ENCODE results near the gene PPCS.

PPCS gene

GRCh38 chr1:42424201-42424600 lies 32.1 kb upstream of the PPCS start:
- TF ChIP-seq POLR2AphosphoS5 (IDR thresholded peaks at IDR 0.05; ENCODE audit: low read depth, low read length), result no peak

DNA sequence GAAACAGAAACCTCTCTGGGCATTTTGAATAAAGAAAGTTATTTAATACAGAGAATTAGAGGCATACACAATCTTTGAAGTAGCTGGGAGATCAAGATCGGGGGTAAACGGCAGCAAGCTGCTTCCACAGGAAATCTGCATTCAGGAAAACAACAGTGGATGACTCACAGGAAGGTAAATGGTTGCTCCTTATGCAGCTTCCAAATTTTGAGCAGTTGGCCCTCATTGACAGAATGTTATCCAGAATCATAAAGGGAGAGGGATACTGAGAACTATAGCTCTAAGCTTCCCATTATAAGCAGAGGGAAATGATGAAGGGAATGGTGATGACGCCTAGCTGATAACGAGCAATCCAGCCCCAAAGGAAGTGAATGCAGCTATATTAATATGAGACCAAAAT lies 29.1 kb upstream of the PPCS start:
- TF ChIP-seq FOXP2 (optimal IDR thresholded peaks at IDR 0.05; ENCODE audit: borderline replicate concordance, extremely low read depth, extremely low read length, insufficient read depth) (no peak), SIN3A (IDR thresholded peaks at IDR 0.05; ENCODE audit: borderline replicate concordance, insufficient read depth, low read length) (no peak), TAF1 (IDR thresholded peaks at IDR 0.05; ENCODE audit: borderline replicate concordance, insufficient read depth, low read length) (no peak), POLR2AphosphoS5 (IDR thresholded peaks at IDR 0.05; ENCODE audit: low read depth, low read length) (no peak)
- TF ChIP-seq, protein P1, sequence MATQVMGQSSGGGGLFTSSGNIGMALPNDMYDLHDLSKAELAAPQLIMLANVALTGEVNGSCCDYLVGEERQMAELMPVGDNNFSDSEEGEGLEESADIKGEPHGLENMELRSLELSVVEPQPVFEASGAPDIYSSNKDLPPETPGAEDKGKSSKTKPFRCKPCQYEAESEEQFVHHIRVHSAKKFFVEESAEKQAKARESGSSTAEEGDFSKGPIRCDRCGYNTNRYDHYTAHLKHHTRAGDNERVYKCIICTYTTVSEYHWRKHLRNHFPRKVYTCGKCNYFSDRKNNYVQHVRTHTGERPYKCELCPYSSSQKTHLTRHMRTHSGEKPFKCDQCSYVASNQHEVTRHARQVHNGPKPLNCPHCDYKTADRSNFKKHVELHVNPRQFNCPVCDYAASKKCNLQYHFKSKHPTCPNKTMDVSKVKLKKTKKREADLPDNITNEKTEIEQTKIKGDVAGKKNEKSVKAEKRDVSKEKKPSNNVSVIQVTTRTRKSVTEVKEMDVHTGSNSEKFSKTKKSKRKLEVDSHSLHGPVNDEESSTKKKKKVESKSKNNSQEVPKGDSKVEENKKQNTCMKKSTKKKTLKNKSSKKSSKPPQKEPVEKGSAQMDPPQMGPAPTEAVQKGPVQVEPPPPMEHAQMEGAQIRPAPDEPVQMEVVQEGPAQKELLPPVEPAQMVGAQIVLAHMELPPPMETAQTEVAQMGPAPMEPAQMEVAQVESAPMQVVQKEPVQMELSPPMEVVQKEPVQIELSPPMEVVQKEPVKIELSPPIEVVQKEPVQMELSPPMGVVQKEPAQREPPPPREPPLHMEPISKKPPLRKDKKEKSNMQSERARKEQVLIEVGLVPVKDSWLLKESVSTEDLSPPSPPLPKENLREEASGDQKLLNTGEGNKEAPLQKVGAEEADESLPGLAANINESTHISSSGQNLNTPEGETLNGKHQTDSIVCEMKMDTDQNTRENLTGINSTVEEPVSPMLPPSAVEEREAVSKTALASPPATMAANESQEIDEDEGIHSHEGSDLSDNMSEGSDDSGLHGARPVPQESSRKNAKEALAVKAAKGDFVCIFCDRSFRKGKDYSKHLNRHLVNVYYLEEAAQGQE (IDR thresholded peaks at IDR 0.05; ENCODE audit: insufficient read depth in 1 of 2, low read depth in 2 of 2, low read length in 2 of 2), result no peak

- TF ChIP-seq, protein P1 (IDR thresholded peaks at IDR 0.05; ENCODE audit: insufficient read depth in 1 of 2, low read depth in 2 of 2, low read length in 2 of 2), result no peak
- TF ChIP-seq TAF1 (IDR thresholded peaks at IDR 0.05; ENCODE audit: borderline replicate concordance, insufficient read depth, low read length) (no peak), FOXP2 (optimal IDR thresholded peaks at IDR 0.05; ENCODE audit: borderline replicate concordance, extremely low read depth, extremely low read length, insufficient read depth) (no peak), POLR2AphosphoS5 (IDR thresholded peaks at IDR 0.05; ENCODE audit: low read depth, low read length) (no peak), SIN3A (IDR thresholded peaks at IDR 0.05; ENCODE audit: borderline replicate concordance, insufficient read depth, low read length) (no peak)
Observed at GRCh38 chr1:42429603-42430002, 26.7 kb upstream of the PPCS start.

- TF ChIP-seq POLR2AphosphoS5 (IDR thresholded peaks at IDR 0.05; ENCODE audit: low read depth, low read length) (no peak), TAF1 (IDR thresholded peaks at IDR 0.05; ENCODE audit: borderline replicate concordance, insufficient read depth, low read length) (no peak), SIN3A (IDR thresholded peaks at IDR 0.05; ENCODE audit: borderline replicate concordance, insufficient read depth, low read length) (no peak), FOXP2 (optimal IDR thresholded peaks at IDR 0.05; ENCODE audit: borderline replicate concordance, extremely low read depth, extremely low read length, insufficient read depth) (no peak)
- TF ChIP-seq, protein P1 (IDR thresholded peaks at IDR 0.05; ENCODE audit: insufficient read depth in 1 of 2, low read depth in 2 of 2, low read length in 2 of 2), result no peak
Observed at GRCh38 chr1:42430286-42431135, 25.8 kb upstream of the PPCS start.

DNA sequence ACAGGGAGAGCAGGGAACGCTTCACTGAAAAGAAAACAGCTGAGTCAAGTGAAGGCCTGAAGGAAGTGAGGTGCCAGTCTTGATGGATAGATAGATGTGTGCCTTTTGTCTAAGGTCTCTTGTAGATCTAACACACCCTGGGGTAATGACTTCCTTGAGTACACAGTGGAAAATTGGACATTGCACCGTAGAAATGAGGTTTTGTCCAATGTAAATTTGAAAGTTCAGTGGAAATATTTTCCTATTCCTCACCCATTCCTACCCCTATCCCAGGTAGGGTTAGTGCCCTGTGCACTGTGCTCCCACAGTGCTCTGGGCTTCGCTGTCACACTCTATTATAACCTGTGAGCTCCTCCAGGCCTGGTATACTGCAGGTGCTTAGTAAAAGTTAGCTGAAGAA lies 24.8 kb upstream of the PPCS start:
- no peak for TF ChIP-seq FOXP2 (optimal IDR thresholded peaks at IDR 0.05; ENCODE audit: borderline replicate concordance, extremely low read depth, extremely low read length, insufficient read depth)
- TF ChIP-seq POLR2AphosphoS5 (IDR thresholded peaks at IDR 0.05; ENCODE audit: low read depth, low read length), result no peak
- no peak for TF ChIP-seq SIN3A (IDR thresholded peaks at IDR 0.05; ENCODE audit: borderline replicate concordance, insufficient read depth, low read length)
- TF ChIP-seq, protein P1 (IDR thresholded peaks at IDR 0.05; ENCODE audit: insufficient read depth in 1 of 2, low read depth in 2 of 2, low read length in 2 of 2), result no peak
- TF ChIP-seq TAF1 (IDR thresholded peaks at IDR 0.05; ENCODE audit: borderline replicate concordance, insufficient read depth, low read length), result no peak
